Neural crest cell (in vitro differentiated cells): ENCODE results near the gene HESX1. TPM values are rescaled to one million over a fixed set of nuclear protein-coding genes. Genes with fewer than 3 reads are reported as not detected.

Source experiments
- DNase-seq: peaks from one replicate; pipeline ENCODE4 v3.0.0; 2021; ENCODE audit warnings: low read depth, mixed read lengths, low spot score
- H3K27ac Mint-ChIP-seq: one replicate; pipeline ENCODE4 v1.8.0; 2021; ENCODE audit warnings: mild to moderate bottlenecking, mixed read lengths; ENCODE audit not compliant: unreplicated experiment
- H3K27me3 Mint-ChIP-seq: 2 replicates; pipeline ENCODE4 v1.8.0; 2021; ENCODE audit warnings: low read depth, mild to moderate bottlenecking, mixed read lengths
- H3K36me3 Mint-ChIP-seq: 2 replicates; pipeline ENCODE4 v1.8.0; 2021; ENCODE audit warnings: low read depth, mild to moderate bottlenecking, mixed read lengths
- H3K4me1 Mint-ChIP-seq: 2 replicates; pipeline ENCODE4 v1.8.0; 2021; ENCODE audit warnings: mixed read lengths
- H3K4me3 Mint-ChIP-seq: one replicate; pipeline ENCODE4 v1.8.0; 2021; ENCODE audit warnings: mild to moderate bottlenecking, mixed read lengths
- H3K9me3 Mint-ChIP-seq: 2 replicates; pipeline ENCODE4 v1.8.0; 2021; ENCODE audit warnings: mixed read lengths
- CTCF ChIP-seq: fragments of 200-600 bp; sonication (generic); conservative IDR thresholded peaks from 2 replicates; pipeline ENCODE4 v1.5.0; 2021; ENCODE audit warnings: antibody characterized with exemption, mild to moderate bottlenecking
- total RNA-seq: library from RNA; stranded (reverse); gene quantifications from 2 replicates; pipeline ENCODE4 v1.2.1, GENCODE V29; 2021

Gene HESX1
- total RNA-seq, 1 donor from 2014 or later, result 0.98 TPM

- no peak for DNase-seq
- H3K27ac Mint-ChIP-seq, result peak overlapping the region; percentile 96
- H3K9me3 Mint-ChIP-seq, result no peaks in the 10 kb centered on the region
- peaks cover 2% of the 10 kb centered on the region for H3K36me3 Mint-ChIP-seq
- H3K27me3 Mint-ChIP-seq, result no peaks in the 10 kb centered on the region
- H3K4me1 Mint-ChIP-seq, result peaks cover 69% of the 10 kb centered on the region
- no peak for TF ChIP-seq CTCF
- peak overlapping the region; percentile 85 for H3K4me3 Mint-ChIP-seq
Observed at GRCh38 chr3:57151749-57152148, 48.0 kb downstream of the HESX1 start.

GRCh38 chr3:57151021-57151449, 48.7 kb downstream of the HESX1 start:
- no peak for DNase-seq
- Mint-ChIP-seq H3K27ac (peak overlapping the region; percentile 9), H3K4me1 (peaks cover 64% of the 10 kb centered on the region), H3K9me3 (no peaks in the 10 kb centered on the region), H3K27me3 (no peaks in the 10 kb centered on the region), H3K4me3 (peak overlapping the region; percentile 50), H3K36me3 (peaks cover 2% of the 10 kb centered on the region)
- no peak for TF ChIP-seq CTCF

- Mint-ChIP-seq H3K4me1 (peaks cover 58% of the 10 kb centered on the region), H3K27me3 (no peaks in the 10 kb centered on the region), H3K9me3 (no peaks in the 10 kb centered on the region), H3K36me3 (peaks cover 2% of the 10 kb centered on the region), H3K4me3 (peak overlapping the region; percentile 62), H3K27ac (peak overlapping the region; percentile 86)
- DNase-seq, result no peak
- no peak for TF ChIP-seq CTCF
Observed at GRCh38 chr3:57150113-57150581, 49.6 kb downstream of the HESX1 start.

Other genes with a start within 250 kb of the HESX1 start
- not detected in 2 replicates for gene SPATA12, start 139.3 kb downstream of the HESX1 start, total RNA-seq
- 51.9 and 52.1 TPM in 2 replicates for gene IL17RD, start 34.6 kb downstream of the HESX1 start, total RNA-seq
- gene APPL1, start 27.8 kb upstream of the HESX1 start, total RNA-seq, result 27.5 and 28.9 TPM in 2 replicates
- gene ASB14, start 92.7 kb upstream of the HESX1 start, total RNA-seq, result not detected in 2 replicates